Measurements from ENCODE around the gene HCN2. TPM values are rescaled to one million over a fixed set of nuclear protein-coding genes. Genes with fewer than 3 reads are reported as not detected.

Gene HCN2
- total and polyA plus RNA-seq, 2 of the 8 experiments (the other 6 are each of a cell fraction or from before 2014, with no cell fraction given), result 1.0 to 4.0 TPM

GRCh38 chr19:611481-611868, 21.8 kb downstream of the HCN2 start:
- no peaks in the 10 kb centered on the region; the same call in 1 of the 2 replicates for H3K79me1 ChIP-seq (ENCODE audit: low read depth, low read length)
- H3K27ac ChIP-seq (ENCODE audit: low read depth, low read length), result no peak overlapping the region
- H3K23me2 ChIP-seq (ENCODE audit: low read depth, low read length), result no peaks in the 10 kb centered on the region
- no peak overlapping the region for H3K4me3 ChIP-seq (ENCODE audit: extremely low read depth in 1 of 4, insufficient read depth in 2 of 4, low read depth in 3 of 4, low read length in 4 of 4)
- H3K9me3 ChIP-seq (ENCODE audit: insufficient read depth in 2 of 2, low read depth in 1 of 2, low read length in 1 of 2), result no peaks in the 10 kb centered on the region; a peak in 1 of 4 replicates
- no peak overlapping the region for H2BK5ac ChIP-seq (ENCODE audit: low read depth, low read length)
- H3K27me3 ChIP-seq (replicated peaks in 1 of 4; ENCODE audit: control insufficient read depth in 3 of 4, extremely low read depth in 1 of 4, insufficient read depth in 3 of 4, low read length in 3 of 4), result no peaks in the 10 kb centered on the region
- H3K79me2 ChIP-seq (ENCODE audit: control insufficient read depth in 1 of 2, insufficient read depth in 2 of 2, low read length in 2 of 2), result no peaks in the 10 kb centered on the region
- no peak overlapping the region for H3K9ac ChIP-seq (replicated peaks in 1 of 4; ENCODE audit: extremely low read depth in 1 of 4, low read depth in 3 of 4, low read length in 3 of 4)
- H3K18ac ChIP-seq (ENCODE audit: extremely low read depth, low read length), result no peak overlapping the region
- H2BK120ac ChIP-seq (replicated peaks; ENCODE audit: low read depth, low read length), result no peak overlapping the region
- H4K20me1 ChIP-seq (replicated peaks in 1 of 2; ENCODE audit: control insufficient read depth in 1 of 2, insufficient read depth in 2 of 2, low read length in 2 of 2), result peaks cover 0 to 2% of the 10 kb centered on the region in 2 experiments
- no peak overlapping the region for H2BK15ac ChIP-seq (ENCODE audit: low read length)
- H2BK12ac ChIP-seq (ENCODE audit: low read depth, low read length), result no peak overlapping the region
- H3K4me1 ChIP-seq (replicated peaks in 1 of 4; ENCODE audit: control insufficient read depth in 3 of 4, insufficient read depth in 4 of 4, low read length in 3 of 4), result no peaks in the 10 kb centered on the region
- POLR2A ChIA-PET (ENCODE audit: partially characterized antibody), result interaction anchor here (1.1 to 1.6 kb wide), 2 partner anchors 19 to 20 kb away, joined by 3 to 4 read pairs; no protein-coding TSS in a partner anchor
- no peak overlapping the region for H3K56ac ChIP-seq (replicated peaks; ENCODE audit: insufficient read length, low read depth, low read length)
- 91% methylated on average over 13 of the region's 13 CpGs; no CpG with 5 or more reads in 1 of the 2 experiments for WGBS, 2 experiments (ENCODE audit: extremely low coverage in 1 of 2, insufficient coverage in 1 of 2, insufficient read length in 1 of 2, insufficient replicate concordance in 2 of 2, low coverage in 1 of 2, low lambda C conversion rate in 2 of 2, missing lambda C conversion rate in 1 of 2)
- no peak overlapping the region for H2BK20ac ChIP-seq (ENCODE audit: low read length)
- H3K4ac ChIP-seq (replicated peaks; ENCODE audit: insufficient read length, low read depth, low read length), result no peak overlapping the region
- no peak overlapping the region for H3K4me2 ChIP-seq (ENCODE audit: insufficient read depth in 1 of 2, low read depth in 2 of 2, low read length in 2 of 2)
- no peak overlapping the region for H4K5ac ChIP-seq (ENCODE audit: insufficient read length, low read depth, low read length)
- H2AK5ac ChIP-seq (ENCODE audit: low read depth, low read length), result no peak overlapping the region
- H3K23ac ChIP-seq (ENCODE audit: insufficient read length), result no peak overlapping the region
- CTCF ChIA-PET (ENCODE audit: partially characterized antibody), result interaction anchor here (0.8 to 1.5 kb wide), 3 partner anchors 24 to 100 kb away, joined by 3 to 5 read pairs (median 4); no protein-coding TSS in a partner anchor
- H4K8ac ChIP-seq (ENCODE audit: extremely low read depth, insufficient read depth, low read length), result no peak overlapping the region
- no peak overlapping the region for H4K91ac ChIP-seq (replicated peaks; ENCODE audit: insufficient read length, low read length)
- no peak overlapping the region for H2AFZ ChIP-seq (ENCODE audit: low read length)
- H3K14ac ChIP-seq (ENCODE audit: insufficient read length), result no peak overlapping the region
- no peak for FAIRE-seq
- no peak for DNase-seq (ENCODE audit: low read depth in 1 of 2, low spot score in 2 of 2)
- H3K36me3 ChIP-seq (ENCODE audit: control insufficient read depth in 2 of 4, insufficient read depth in 4 of 4, low read length in 3 of 4), result peaks cover 0 to 7% (median 3%) of the 10 kb centered on the region in 4 experiments; a peak in 2 of 8 replicates
- no peak for TF ChIP-seq CEBPB (IDR thresholded peaks at IDR 0.05; ENCODE audit: low read depth, low read length)
